ENCODE measurements around the gene THPO. TPM values are rescaled to one million over a fixed set of nuclear protein-coding genes. Genes with fewer than 3 reads are reported as not detected.

The THPO gene
- total and polyA plus RNA-seq, 9 of the 15 experiments (the other 6 are each of a cell fraction or from before 2014, with no cell fraction given), result 0.11 to 1.1 (median 0.35) TPM; not detected in 1

DNA sequence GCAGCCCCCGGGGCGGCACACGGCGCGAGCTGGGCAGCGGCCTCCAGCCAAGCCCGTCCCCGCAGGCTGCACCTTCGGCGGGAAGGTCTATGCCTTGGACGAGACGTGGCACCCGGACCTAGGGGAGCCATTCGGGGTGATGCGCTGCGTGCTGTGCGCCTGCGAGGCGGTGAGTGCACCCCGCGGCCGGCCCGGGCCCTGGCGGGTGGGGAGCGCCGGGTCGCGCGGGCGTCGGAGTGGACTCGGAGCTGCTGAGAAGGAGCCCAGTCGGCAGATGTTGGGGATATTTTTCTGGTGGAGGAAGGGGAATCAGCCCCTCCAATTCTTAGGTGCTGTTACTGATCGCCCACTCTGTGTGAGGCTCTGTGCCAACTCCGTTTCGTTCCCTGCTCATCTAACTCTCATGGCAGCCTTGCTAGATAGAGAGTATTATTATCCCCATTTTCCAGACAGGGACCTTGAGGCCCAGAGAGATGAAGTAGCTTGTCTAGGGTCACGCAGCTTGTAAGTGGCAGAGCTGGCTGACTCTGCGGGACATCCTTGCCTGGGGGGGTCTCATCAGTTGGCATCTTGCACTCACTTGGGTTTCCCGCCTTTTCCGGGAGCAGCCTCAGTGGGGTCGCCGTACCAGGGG is 2.7 kb upstream of the THPO start:
- Histone ChIP-seq H3K9ac (ENCODE audit: insufficient read depth in 1 of 2, low read depth in 2 of 2, low read length in 2 of 2) (no peak overlapping the region; a peak in 1 of 4 replicates), H2AFZ (ENCODE audit: low read depth, low read length) (no peak overlapping the region), H3K36me3 (ENCODE audit: control insufficient read depth, insufficient read depth, low read length) (no peaks in the 10 kb centered on the region), H3K9me3 (replicated peaks; ENCODE audit: control insufficient read depth, insufficient read depth, low read depth, low read length) (no peaks in the 10 kb centered on the region), H3K4me3 (no peak overlapping the region), H3K79me2 (ENCODE audit: control insufficient read depth, insufficient read depth, low read length) (no peaks in the 10 kb centered on the region), H3K27ac (ENCODE audit: extremely low read depth, low read depth, low read length) (no peak overlapping the region), H4K20me1 (replicated peaks; ENCODE audit: control insufficient read depth, insufficient read depth, low read length) (0 out of 2 replicates have a peak, but pooled peaks cover 3% of the 10 kb centered on the region), H3K27me3 (ENCODE audit: control insufficient read depth in 2 of 2, insufficient read depth in 2 of 2, low read length in 2 of 2) (peaks cover 15 to 47% of the 10 kb centered on the region in 2 experiments), H3K4me2 (ENCODE audit: insufficient read depth, low read length) (no peak overlapping the region), H3K9me1 (ENCODE audit: control insufficient read depth, insufficient read depth, low read length) (no peaks in the 10 kb centered on the region), H3K4me1 (replicated peaks in 1 of 2; ENCODE audit: control insufficient read depth in 2 of 2, insufficient read depth in 2 of 2, low read length in 2 of 2) (peaks cover 5 to 34% of the 10 kb centered on the region in 2 experiments; a peak in 4 of 5 replicates)
- in situ Hi-C loops (cut with MboI) (no loop called here), intact Hi-C loops (cut with micrococcal nuclease) (loop anchor here (10.0 kb wide), 1 partner anchor 334 kb away; the partner anchor contains the start of gene MAGEF1)
- CTCF ChIA-PET (ENCODE audit: low intra/inter-chr PET ratio), result no interaction called here
- BruUV-seq (replicated peaks), result no TSS peak
- no peak for DNase-seq (ENCODE audit: extremely low read depth in 1 of 4, low spot score in 3 of 4)
- no peak for FAIRE-seq
- WGBS (ENCODE audit: insufficient coverage, low coverage, missing lambda C conversion rate), result 20% methylated on average over 32 of the region's 42 CpGs
- TF ChIP-seq, protein P1, sequence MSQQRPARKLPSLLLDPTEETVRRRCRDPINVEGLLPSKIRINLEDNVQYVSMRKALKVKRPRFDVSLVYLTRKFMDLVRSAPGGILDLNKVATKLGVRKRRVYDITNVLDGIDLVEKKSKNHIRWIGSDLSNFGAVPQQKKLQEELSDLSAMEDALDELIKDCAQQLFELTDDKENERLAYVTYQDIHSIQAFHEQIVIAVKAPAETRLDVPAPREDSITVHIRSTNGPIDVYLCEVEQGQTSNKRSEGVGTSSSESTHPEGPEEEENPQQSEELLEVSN (IDR thresholded peaks at IDR 0.05; ENCODE audit: borderline replicate concordance in 1 of 2, extremely low read depth in 1 of 2, insufficient read depth in 1 of 2, insufficient read length in 1 of 2, low read depth in 1 of 2, low read length in 1 of 2, poor library complexity in 1 of 2, severe bottlenecking in 1 of 2), result peak in 1 of 2 experiments; percentile 2
- TF ChIP-seq THAP12 (CRISPR knock-in tag; IDR thresholded peaks at IDR 0.05), result no peak
- no peak for ATAC-seq
- POLR2A ChIA-PET, result interaction anchor here (1.0 kb wide), 1 partner anchor 9 kb away, joined by 4 read pairs; no protein-coding TSS in a partner anchor

Measured in K562 (cell line).